ENCODE measurements around the gene AVPI1. TPM values are rescaled to one million over a fixed set of nuclear protein-coding genes. Genes with fewer than 3 reads are reported as not detected.

Gene AVPI1
- total RNA-seq, 1 donor, result 20.2 TPM

- peak overlapping the region; percentile 25 for H3K4me3 ChIP-seq (ENCODE audit: low read depth, low read length)
- TF ChIP-seq CTCF (IDR thresholded peaks at IDR 0.05; ENCODE audit: insufficient read depth, low read length), result no peak
- peak; percentile 72 for DNase-seq (ENCODE audit: low read depth)
Observed at GRCh38 chr10:97718659-97719142, 31.7 kb upstream of the AVPI1 start.

- H3K4me3 ChIP-seq (ENCODE audit: low read depth, low read length), result peak overlapping the region; percentile 25
- TF ChIP-seq CTCF (IDR thresholded peaks at IDR 0.05; ENCODE audit: insufficient read depth, low read length), result no peak
Observed at GRCh38 chr10:97718178-97718577, 31.1 kb upstream of the AVPI1 start.

GRCh38 chr10:97717627-97718026 is 30.6 kb upstream of the AVPI1 start:
- no peak overlapping the region for H3K4me3 ChIP-seq (ENCODE audit: low read depth, low read length)
- no peak for TF ChIP-seq CTCF (IDR thresholded peaks at IDR 0.05; ENCODE audit: insufficient read depth, low read length)
- no peak for DNase-seq (ENCODE audit: low read depth)

More at GRCh38 chr10:97718178-97718577, 31.1 kb upstream of the AVPI1 start:
- DNase-seq (ENCODE audit: low read depth), result no peak

GRCh38 chr10:97715259-97715874 is 28.3 kb upstream of the AVPI1 start:
- peak overlapping the region; percentile 93 for H3K4me3 ChIP-seq (ENCODE audit: low read depth, low read length)
- DNase-seq (ENCODE audit: low read depth), result no peak
- no peak for TF ChIP-seq CTCF (IDR thresholded peaks at IDR 0.05; ENCODE audit: insufficient read depth, low read length)

- peak; percentile 79 for DNase-seq (ENCODE audit: low read depth)
- no peak for TF ChIP-seq CTCF (IDR thresholded peaks at IDR 0.05; ENCODE audit: insufficient read depth, low read length)
- H3K4me3 ChIP-seq (ENCODE audit: low read depth, low read length), result peak overlapping the region; percentile 93
Observed at GRCh38 chr10:97714401-97715258, 27.6 kb upstream of the AVPI1 start.

- peak overlapping the region; percentile 93 for H3K4me3 ChIP-seq (ENCODE audit: low read depth, low read length)
- peak; percentile 67 for DNase-seq (ENCODE audit: low read depth)
- peak; percentile 10 for TF ChIP-seq CTCF (IDR thresholded peaks at IDR 0.05; ENCODE audit: insufficient read depth, low read length)
Observed at GRCh38 chr10:97713826-97714400, 26.9 kb upstream of the AVPI1 start.
